GM23248 (cell line): ENCODE measurements around the gene SULF2. TPM values are rescaled to one million over a fixed set of nuclear protein-coding genes. Genes with fewer than 3 reads are reported as not detected.

Source experiments
- DNase-seq: peaks from one replicate; pipeline ENCODE4 v3.0.0-alpha.2; 2015
- H2AFZ ChIP-seq: fragments of 200-600 bp; sonication (generic); 2 replicates; pipeline ENCODE4 v1.6.1; 2016; ENCODE audit warnings: antibody characterized with exemption
- H3F3A ChIP-seq: fragments of 200-600 bp; sonication (generic); 2 replicates; pipeline ENCODE4 v1.6.1; 2016; ENCODE audit warnings: mild to moderate bottlenecking, antibody characterized with exemption, mixed run types; ENCODE audit not compliant: insufficient read depth
- H3K27ac ChIP-seq: fragments of 200-600 bp; sonication (generic); 2 replicates; pipeline ENCODE4 v1.5.1; 2016; ENCODE audit warnings: mild to moderate bottlenecking
- H3K27me3 ChIP-seq: fragments of 200-600 bp; sonication (generic); replicated peaks from 2 replicates; pipeline ENCODE4 v1.6.1; 2016; ENCODE audit warnings: mild to moderate bottlenecking; ENCODE audit not compliant: insufficient read depth
- H3K36me3 ChIP-seq: fragments of 200-600 bp; sonication (generic); 2 replicates; pipeline ENCODE4 v1.6.1; 2016; ENCODE audit warnings: low read depth, mild to moderate bottlenecking
- H3K4me1 ChIP-seq: fragments of 200-600 bp; sonication (generic); 2 replicates; pipeline ENCODE4 v1.6.1; 2016; ENCODE audit warnings: mild to moderate bottlenecking; ENCODE audit not compliant: insufficient read depth
- H3K4me2 ChIP-seq: fragments of 200-600 bp; sonication (generic); one replicate; pipeline ENCODE4 v1.6.1; 2016; ENCODE audit warnings: mild to moderate bottlenecking; ENCODE audit not compliant: unreplicated experiment
- H3K4me3 ChIP-seq: fragments of 200-600 bp; sonication (generic); 2 replicates; pipeline ENCODE4 v1.5.1; 2016; ENCODE audit warnings: mild to moderate bottlenecking
- H3K79me2 ChIP-seq: fragments of 200-600 bp; sonication (generic); 2 replicates; pipeline ENCODE4 v1.6.1; 2016; ENCODE audit warnings: mild to moderate bottlenecking; ENCODE audit not compliant: insufficient read depth
- H3K9ac ChIP-seq: fragments of 200-600 bp; sonication (generic); 2 replicates; pipeline ENCODE4 v1.6.1; 2016; ENCODE audit warnings: mild to moderate bottlenecking
- H3K9me2 ChIP-seq: fragments of 200-600 bp; sonication (generic); 2 replicates; pipeline ENCODE4 v1.6.1; 2016; ENCODE audit warnings: mixed run types, mild to moderate bottlenecking, moderate library complexity; ENCODE audit not compliant: insufficient read depth
- H3K9me3 ChIP-seq: fragments of 200-600 bp; sonication (generic); one replicate; pipeline ENCODE4 v1.6.1; 2017; ENCODE audit warnings: low read depth
- H4K20me1 ChIP-seq: fragments of 200-600 bp; sonication (generic); 2 replicates; pipeline ENCODE4 v1.6.0; 2016; ENCODE audit not compliant: insufficient read depth
- EZH2 ChIP-seq: fragments of 200-600 bp; sonication (generic); IDR thresholded peaks from 2 replicates; pipeline ENCODE4 v1.6.1; 2018; ENCODE audit warnings: antibody characterized with exemption, mild to moderate bottlenecking; ENCODE audit not compliant: insufficient read depth, poor library complexity, severe bottlenecking
- EZH2phosphoT487 ChIP-seq: fragments of 200-600 bp; sonication (generic); IDR thresholded peaks from 2 replicates; pipeline ENCODE4 v1.6.1; 2018; ENCODE audit warnings: antibody characterized with exemption, moderate library complexity, mild to moderate bottlenecking, low read depth; ENCODE audit not compliant: insufficient read depth
- WGBS, 2 experiments: methylation state at CpG; one replicate each; pipeline ENCODE4 v1.1.6; 2015 to 2017; ENCODE audit warnings: low lambda C conversion rate in 2 of 2, low coverage in 1 of 2; ENCODE audit errors: missing lambda C conversion rate in 2 of 2; 5-methylcytosine and 5-hydroxymethylcytosine counted together
- in situ Hi-C: fragments of 300-500 bp; cut with MboI; formaldehyde crosslinking; loops from 2 replicates; pipeline ENCODE4 v1.15.0; 2020
- polyA plus RNA-seq: library from polyadenylated mRNA; unstranded; fragments of >200 nt; fragmentation: Nextera tagmentation; extraction: Ambion mirVana; gene quantifications from 2 replicates; pipeline ENCODE4 v1.2.1, GENCODE V29; 2016
- total RNA-seq: library from RNA; depleted of rRNA; stranded (reverse); fragments of >200 nt; shearing (Covaris generic); gene quantifications from 2 replicates; pipeline ENCODE4 v1.2.3, GENCODE V29; 2014

The SULF2 gene
- total and polyA plus RNA-seq, 2 experiments from 2014 or later = 2.0 to 5.6 TPM

GRCh38 chr20:47700327-47700726 lies 85.0 kb downstream of the SULF2 start:
- H2AFZ ChIP-seq = no peak overlapping the region
- H3K9me2 ChIP-seq = no peaks in the 10 kb centered on the region
- H3K27me3 ChIP-seq = no peaks in the 10 kb centered on the region
- H3K4me1 ChIP-seq = peaks cover 4% of the 10 kb centered on the region; the same call in 1 of the 2 replicates
- H3K36me3 ChIP-seq = no peaks in the 10 kb centered on the region
- H3K27ac ChIP-seq = no peak overlapping the region
- 65 to 69% methylated on average over 7 of the region's 7 CpGs for WGBS, 2 experiments
- H3K9me3 ChIP-seq = no peaks in the 10 kb centered on the region
- no peak for TF ChIP-seq EZH2
- no peak for TF ChIP-seq EZH2phosphoT487
- no peaks in the 10 kb centered on the region for H3K79me2 ChIP-seq
- no peak overlapping the region for H3K9ac ChIP-seq
- no peak for DNase-seq
- H3F3A ChIP-seq = no peaks in the 10 kb centered on the region
- no peak overlapping the region for H3K4me2 ChIP-seq
- H3K4me3 ChIP-seq = no peak overlapping the region
- in situ Hi-C loops = no loop called here
- H4K20me1 ChIP-seq = no peaks in the 10 kb centered on the region

GRCh38 chr20:47699818-47700217 lies 85.5 kb downstream of the SULF2 start:
- Histone ChIP-seq H3K4me2 (no peak overlapping the region), H3K9me2 (no peaks in the 10 kb centered on the region), H3K4me3 (no peak overlapping the region), H2AFZ (no peak overlapping the region), H3K27ac (no peak overlapping the region), H3K4me1 (peaks cover 4% of the 10 kb centered on the region; the same call in 1 of the 2 replicates), H3F3A (no peaks in the 10 kb centered on the region), H4K20me1 (no peaks in the 10 kb centered on the region), H3K36me3 (no peaks in the 10 kb centered on the region), H3K79me2 (no peaks in the 10 kb centered on the region), H3K9ac (no peak overlapping the region), H3K9me3 (no peaks in the 10 kb centered on the region), H3K27me3 (no peaks in the 10 kb centered on the region)
- no peak for DNase-seq
- no peak for TF ChIP-seq EZH2phosphoT487
- in situ Hi-C loops = no loop called here
- 47 to 54% methylated on average over 1 of the region's 1 CpG for WGBS, 2 experiments

GRCh38 chr20:47698142-47698541 lies 87.1 kb downstream of the SULF2 start:
- Histone ChIP-seq H3K27me3 (no peaks in the 10 kb centered on the region), H3K9me3 (no peaks in the 10 kb centered on the region), H3K36me3 (no peaks in the 10 kb centered on the region), H3K4me1 (peaks cover 4% of the 10 kb centered on the region; the same call in 1 of the 2 replicates), H3K4me3 (no peak overlapping the region), H3K9ac (no peak overlapping the region), H3K27ac (no peak overlapping the region), H3F3A (no peaks in the 10 kb centered on the region), H2AFZ (no peak overlapping the region), H3K79me2 (no peaks in the 10 kb centered on the region), H3K9me2 (no peaks in the 10 kb centered on the region), H3K4me2 (no peak overlapping the region), H4K20me1 (no peaks in the 10 kb centered on the region)
- in situ Hi-C loops = no loop called here
- 57% methylated on average over 6 of the region's 6 CpGs for WGBS, 2 experiments
- DNase-seq = no peak
- TF ChIP-seq EZH2phosphoT487 = no peak
- no peak for TF ChIP-seq EZH2

- Histone ChIP-seq H2AFZ (no peak overlapping the region), H3K9ac (no peak overlapping the region), H3F3A (no peaks in the 10 kb centered on the region), H3K4me3 (no peak overlapping the region), H3K9me2 (no peaks in the 10 kb centered on the region), H3K27ac (no peak overlapping the region), H4K20me1 (no peaks in the 10 kb centered on the region), H3K36me3 (no peaks in the 10 kb centered on the region), H3K9me3 (peaks cover 9% of the 10 kb centered on the region), H3K4me2 (no peak overlapping the region), H3K27me3 (no peaks in the 10 kb centered on the region), H3K79me2 (no peaks in the 10 kb centered on the region), H3K4me1 (peaks cover 4% of the 10 kb centered on the region; the same call in 1 of the 2 replicates)
- WGBS, 2 experiments = 80 to 86% methylated on average over 11 of the region's 11 CpGs
- no peak for TF ChIP-seq EZH2phosphoT487
- no peak for TF ChIP-seq EZH2
- DNase-seq = no peak
- in situ Hi-C loops = no loop called here
Measured at GRCh38 chr20:47696856-47697255, 88.4 kb downstream of the SULF2 start.
